Measurements from ENCODE around the gene ODF4.
"Not testable (repeated sequence)": the region's sequence is repeated elsewhere in the genome, so short reads cannot be mapped to it uniquely, and the experiment has no call there.

Gene ODF4

DNA sequence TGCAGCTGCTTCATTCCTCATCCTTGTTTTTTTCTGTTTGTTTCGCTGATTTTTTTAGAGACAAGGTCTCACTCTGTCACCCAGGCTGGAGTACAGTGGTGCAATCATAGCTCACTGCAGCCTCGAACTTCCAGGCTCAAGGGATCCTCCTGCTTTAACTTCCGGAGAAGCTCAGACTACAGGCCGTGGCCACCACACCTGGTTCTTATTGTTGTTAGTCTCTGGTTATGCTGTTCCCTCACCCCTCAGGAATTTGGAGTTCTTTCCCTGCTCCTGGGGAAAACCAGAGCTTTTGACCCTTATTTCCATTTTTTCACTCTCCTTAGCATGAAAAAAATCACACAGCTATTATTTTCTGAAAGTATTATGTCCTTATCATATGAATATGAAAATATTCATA is 1.8 kb downstream of the ODF4 start:
- peaks cover 5% of the 10 kb centered on the region for H3K4me1 ChIP-seq (ENCODE audit: control insufficient read depth, insufficient read depth, low read depth, low read length)
- H2BK5ac ChIP-seq (ENCODE audit: low read depth, low read length, poor library complexity, severe bottlenecking) = no peak overlapping the region
- H2AFZ ChIP-seq (ENCODE audit: low read depth, low read length) = no peak overlapping the region
- H2AK5ac ChIP-seq (ENCODE audit: low read length, severe bottlenecking) = no peak overlapping the region
- H3K9me3 ChIP-seq (ENCODE audit: control insufficient read depth, low read length) = peaks cover 2% of the 10 kb centered on the region
- no peak overlapping the region for H2BK15ac ChIP-seq (ENCODE audit: low read depth, poor library complexity, severe bottlenecking)
- no peak overlapping the region for H3K4me3 ChIP-seq (ENCODE audit: insufficient read depth in 1 of 2, low read depth in 1 of 2, low read length in 2 of 2)
- no peak overlapping the region for H2BK12ac ChIP-seq (ENCODE audit: low read length in 2 of 2)
- no peak overlapping the region for H3K14ac ChIP-seq (ENCODE audit: low read length in 2 of 2)
- no peak overlapping the region for H4K8ac ChIP-seq (ENCODE audit: low read length)
- DNase-seq = no peak
- no peak overlapping the region for H3K9ac ChIP-seq (ENCODE audit: low read length)
- no peaks in the 10 kb centered on the region for H3K36me3 ChIP-seq (ENCODE audit: control insufficient read depth in 1 of 2, insufficient read depth in 2 of 2, low read depth in 1 of 2, low read length in 2 of 2)
- no peak overlapping the region for H4K91ac ChIP-seq (ENCODE audit: low read length)
- no peak overlapping the region for H2BK120ac ChIP-seq (ENCODE audit: low read depth, low read length)
- no peak overlapping the region for H3K4me2 ChIP-seq (ENCODE audit: low read length, poor library complexity, severe bottlenecking)
- H3K4ac ChIP-seq (ENCODE audit: low read depth in 1 of 2, low read length in 2 of 2) = no peak overlapping the region
- H3K79me1 ChIP-seq (replicated peaks; ENCODE audit: low read length, poor library complexity, severe bottlenecking) = no peaks in the 10 kb centered on the region
- peaks cover 24 to 36% of the 10 kb centered on the region in 2 experiments for H3K27me3 ChIP-seq (ENCODE audit: control insufficient read depth in 1 of 2, insufficient read depth in 1 of 2, low read length in 2 of 2)
- H3K27ac ChIP-seq (ENCODE audit: low read length, poor library complexity, severe bottlenecking) = no peak overlapping the region
- WGBS = 49% methylated on average over 4 of the region's 4 CpGs
- H3K18ac ChIP-seq (ENCODE audit: low read depth in 1 of 2, low read length in 2 of 2) = no peak overlapping the region
- no peak overlapping the region for H3K23ac ChIP-seq (ENCODE audit: low read length in 2 of 2)

DNA sequence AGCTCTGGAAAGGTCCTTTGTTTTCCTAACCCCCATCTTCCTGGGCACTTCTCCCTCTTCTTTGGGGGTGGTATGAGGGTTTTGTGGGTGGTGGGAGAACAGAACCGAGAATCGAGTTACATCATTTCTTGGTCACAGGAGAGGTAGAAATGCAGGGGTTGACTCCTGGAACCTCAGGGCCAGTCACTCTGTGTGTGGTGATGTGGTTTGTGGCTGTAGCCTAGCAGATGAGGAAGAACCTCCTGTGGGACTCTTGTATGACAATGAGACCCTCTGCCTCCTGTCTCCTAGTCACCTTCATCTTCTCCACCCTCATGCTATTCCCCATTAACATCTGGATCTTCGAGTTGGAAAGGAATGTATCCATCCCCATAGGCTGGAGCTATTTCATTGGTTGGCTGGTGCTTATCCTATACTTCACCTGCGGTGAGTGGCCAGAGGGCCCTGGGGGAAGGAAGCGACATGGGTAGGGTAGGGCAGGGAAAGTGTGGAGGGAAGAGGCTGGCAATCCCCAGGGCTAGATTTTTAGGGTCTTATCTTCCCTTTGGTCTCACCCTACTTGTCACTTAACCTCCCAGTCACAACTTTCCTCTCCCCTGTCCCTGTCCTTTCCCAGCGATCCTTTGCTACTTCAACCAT is 5.5 kb downstream of the ODF4 start:
- H4K91ac ChIP-seq (ENCODE audit: low read length) = no peak overlapping the region
- DNase-seq = no peak
- peaks cover 17 to 31% of the 10 kb centered on the region in 2 experiments for H3K27me3 ChIP-seq (ENCODE audit: control insufficient read depth in 1 of 2, insufficient read depth in 1 of 2, low read length in 2 of 2)
- no peak overlapping the region for H3K4me2 ChIP-seq (ENCODE audit: low read length, poor library complexity, severe bottlenecking)
- H3K36me3 ChIP-seq (ENCODE audit: control insufficient read depth in 1 of 2, insufficient read depth in 2 of 2, low read depth in 1 of 2, low read length in 2 of 2) = no peaks in the 10 kb centered on the region
- 61% methylated on average over 5 of the region's 6 CpGs for WGBS
- H3K27ac ChIP-seq (ENCODE audit: low read length, poor library complexity, severe bottlenecking) = no peak overlapping the region
- no peaks in the 10 kb centered on the region for H3K79me1 ChIP-seq (replicated peaks; ENCODE audit: low read length, poor library complexity, severe bottlenecking)
- no peak overlapping the region for H2BK15ac ChIP-seq (ENCODE audit: low read depth, poor library complexity, severe bottlenecking)
- no peak overlapping the region for H2BK5ac ChIP-seq (ENCODE audit: low read depth, low read length, poor library complexity, severe bottlenecking)
- H2AFZ ChIP-seq (ENCODE audit: low read depth, low read length) = no peak overlapping the region
- H3K23ac ChIP-seq (ENCODE audit: low read length in 2 of 2) = no peak overlapping the region
- H3K9me3 ChIP-seq (ENCODE audit: control insufficient read depth, low read length) = peaks cover 2% of the 10 kb centered on the region
- no peak overlapping the region for H2AK5ac ChIP-seq (ENCODE audit: low read length, severe bottlenecking)
- H3K4me3 ChIP-seq (ENCODE audit: insufficient read depth in 1 of 2, low read depth in 1 of 2, low read length in 2 of 2) = no peak overlapping the region
- H4K8ac ChIP-seq (ENCODE audit: low read length) = no peak overlapping the region
- H3K18ac ChIP-seq (ENCODE audit: low read depth in 1 of 2, low read length in 2 of 2) = no peak overlapping the region
- H3K14ac ChIP-seq (ENCODE audit: low read length in 2 of 2) = no peak overlapping the region
- H3K4me1 ChIP-seq (ENCODE audit: control insufficient read depth, insufficient read depth, low read depth, low read length) = no peaks in the 10 kb centered on the region
- no peak overlapping the region for H3K4ac ChIP-seq (ENCODE audit: low read depth in 1 of 2, low read length in 2 of 2)
- no peak overlapping the region for H2BK12ac ChIP-seq (ENCODE audit: low read length in 2 of 2)
- no peak overlapping the region for H3K9ac ChIP-seq (ENCODE audit: low read length)
- H2BK120ac ChIP-seq (ENCODE audit: low read depth, low read length) = no peak overlapping the region

DNA sequence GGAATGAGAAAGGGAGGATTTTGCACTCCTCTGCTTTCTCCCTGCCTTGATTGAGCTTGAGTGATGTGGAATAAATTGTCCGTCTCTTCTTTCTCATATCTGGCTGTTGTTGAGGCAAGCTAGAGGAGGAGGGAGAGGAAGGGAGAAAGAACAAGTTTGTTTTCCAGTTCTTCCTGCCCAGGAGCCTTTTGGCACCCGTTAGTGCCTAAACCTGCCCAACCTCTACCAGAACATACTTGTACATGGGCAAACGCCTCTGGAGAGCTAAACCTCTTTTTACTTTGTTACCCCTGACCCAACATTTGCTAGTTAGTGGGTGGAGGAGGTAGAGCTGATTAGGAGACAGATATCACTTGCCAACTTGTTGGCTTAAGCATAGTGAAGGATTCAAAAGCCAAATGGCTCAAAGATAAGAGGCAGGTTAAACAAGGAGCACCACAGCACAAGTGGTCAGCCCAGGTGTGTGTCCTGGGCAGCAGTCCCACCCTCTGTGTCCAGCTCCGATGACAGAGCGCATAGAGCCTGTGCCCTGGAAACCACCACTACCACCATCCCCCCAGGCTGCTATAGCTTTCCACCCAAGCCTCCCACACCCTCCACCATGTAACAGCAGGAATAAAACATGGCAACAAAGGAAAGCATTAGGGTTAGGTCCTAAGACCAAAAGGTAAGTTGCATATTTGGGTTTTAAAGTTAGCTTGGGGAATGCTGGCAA is 6.5 kb downstream of the ODF4 start:
- H3K4me3 ChIP-seq (ENCODE audit: insufficient read depth in 1 of 2, low read depth in 1 of 2, low read length in 2 of 2) = no peak overlapping the region
- H3K14ac ChIP-seq (ENCODE audit: low read length in 2 of 2) = peak overlapping the region in 1 of 2 experiments; percentile 7
- no peaks in the 10 kb centered on the region for H3K36me3 ChIP-seq (ENCODE audit: control insufficient read depth in 1 of 2, insufficient read depth in 2 of 2, low read depth in 1 of 2, low read length in 2 of 2)
- no peak overlapping the region for H4K91ac ChIP-seq (ENCODE audit: low read length)
- no peak overlapping the region for H2AK5ac ChIP-seq (ENCODE audit: low read length, severe bottlenecking)
- H4K8ac ChIP-seq (ENCODE audit: low read length) = no peak overlapping the region
- peaks cover 2% of the 10 kb centered on the region for H3K9me3 ChIP-seq (ENCODE audit: control insufficient read depth, low read length)
- H2AFZ ChIP-seq (ENCODE audit: low read depth, low read length) = no peak overlapping the region
- no peak overlapping the region for H3K27ac ChIP-seq (ENCODE audit: low read length, poor library complexity, severe bottlenecking)
- no peak overlapping the region for H3K23ac ChIP-seq (ENCODE audit: low read length in 2 of 2)
- no peaks in the 10 kb centered on the region for H3K4me1 ChIP-seq (ENCODE audit: control insufficient read depth, insufficient read depth, low read depth, low read length)
- peaks cover 17 to 31% of the 10 kb centered on the region in 2 experiments for H3K27me3 ChIP-seq (ENCODE audit: control insufficient read depth in 1 of 2, insufficient read depth in 1 of 2, low read length in 2 of 2)
- H3K9ac ChIP-seq (ENCODE audit: low read length) = no peak overlapping the region
- no peak overlapping the region for H2BK12ac ChIP-seq (ENCODE audit: low read length in 2 of 2)
- no peak overlapping the region for H3K4me2 ChIP-seq (ENCODE audit: low read length, poor library complexity, severe bottlenecking)
- 57% methylated on average over 1 of the region's 5 CpGs for WGBS
- no peak overlapping the region for H2BK5ac ChIP-seq (ENCODE audit: low read depth, low read length, poor library complexity, severe bottlenecking)
- H2BK120ac ChIP-seq (ENCODE audit: low read depth, low read length) = no peak overlapping the region
- H3K18ac ChIP-seq (ENCODE audit: low read depth in 1 of 2, low read length in 2 of 2) = no peak overlapping the region
- H3K4ac ChIP-seq (ENCODE audit: low read depth in 1 of 2, low read length in 2 of 2) = no peak overlapping the region
- DNase-seq = no peak
- no peak overlapping the region for H2BK15ac ChIP-seq (ENCODE audit: low read depth, poor library complexity, severe bottlenecking)
- no peaks in the 10 kb centered on the region for H3K79me1 ChIP-seq (replicated peaks; ENCODE audit: low read length, poor library complexity, severe bottlenecking)

DNA sequence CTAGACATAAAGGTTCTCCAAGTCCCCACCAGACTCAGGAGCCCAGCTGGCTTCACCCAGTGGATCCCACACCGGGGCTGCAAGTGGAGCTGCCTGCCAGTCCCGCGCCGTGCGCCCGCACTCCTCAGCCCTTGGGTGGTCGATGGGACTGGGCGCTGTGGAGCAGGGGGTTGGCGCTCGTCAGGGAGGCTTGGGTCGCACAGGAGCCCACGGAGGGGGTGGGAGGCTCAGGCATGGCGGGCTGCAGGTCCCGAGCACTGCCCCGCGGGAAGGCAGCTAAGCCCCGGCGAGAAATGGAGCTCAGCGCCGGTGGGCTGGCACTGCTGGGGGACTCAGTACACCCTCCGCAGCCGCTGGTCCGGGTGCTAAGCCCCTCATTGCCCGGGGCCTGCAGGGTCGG is 7.4 kb downstream of the ODF4 start:
- H3K36me3 ChIP-seq (ENCODE audit: control insufficient read depth in 1 of 2, insufficient read depth in 2 of 2, low read depth in 1 of 2, low read length in 2 of 2); H2AFZ ChIP-seq (ENCODE audit: low read depth, low read length); H4K91ac ChIP-seq (ENCODE audit: low read length); H3K9me3 ChIP-seq (ENCODE audit: control insufficient read depth, low read length); H3K79me1 ChIP-seq (replicated peaks; ENCODE audit: low read length, poor library complexity, severe bottlenecking); H2BK5ac ChIP-seq (ENCODE audit: low read depth, low read length, poor library complexity, severe bottlenecking); H3K9ac ChIP-seq (ENCODE audit: low read length); H3K4me3 ChIP-seq (ENCODE audit: insufficient read depth in 1 of 2, low read depth in 1 of 2, low read length in 2 of 2); H2BK12ac ChIP-seq (ENCODE audit: low read length in 2 of 2); DNase-seq; H2BK120ac ChIP-seq (ENCODE audit: low read depth, low read length); H3K27ac ChIP-seq (ENCODE audit: low read length, poor library complexity, severe bottlenecking); H2BK15ac ChIP-seq (ENCODE audit: low read depth, poor library complexity, severe bottlenecking); H3K4ac ChIP-seq (ENCODE audit: low read depth in 1 of 2, low read length in 2 of 2); H2AK5ac ChIP-seq (ENCODE audit: low read length, severe bottlenecking); H3K23ac ChIP-seq (ENCODE audit: low read length in 2 of 2); H4K8ac ChIP-seq (ENCODE audit: low read length); H3K14ac ChIP-seq (ENCODE audit: low read length in 2 of 2); H3K18ac ChIP-seq (ENCODE audit: low read depth in 1 of 2, low read length in 2 of 2); H3K4me1 ChIP-seq (ENCODE audit: control insufficient read depth, insufficient read depth, low read depth, low read length); H3K4me2 ChIP-seq (ENCODE audit: low read length, poor library complexity, severe bottlenecking): not testable (repeated sequence)
- peaks cover 17 to 31% of the 10 kb centered on the region in 2 experiments for H3K27me3 ChIP-seq (ENCODE audit: control insufficient read depth in 1 of 2, insufficient read depth in 1 of 2, low read length in 2 of 2)
- 97% methylated on average over 16 of the region's 25 CpGs for WGBS
